NK-92 treated with Interleukin-12 subunit alpha and Interleukin-12 subunit beta, amount 100 ng/mL, for 24 hours (cell line): Measurements from ENCODE around the gene KRTAP5-4.
"Not testable (repeated sequence)": the region's sequence is repeated elsewhere in the genome, so short reads cannot be mapped to it uniquely, and the experiment has no call there.

ENCODE experiments used
- DNase-seq: peaks from one replicate; lab custom pipeline; 2025; lab: John Stamatoyannopoulos, UW

The KRTAP5-4 gene

DNA sequence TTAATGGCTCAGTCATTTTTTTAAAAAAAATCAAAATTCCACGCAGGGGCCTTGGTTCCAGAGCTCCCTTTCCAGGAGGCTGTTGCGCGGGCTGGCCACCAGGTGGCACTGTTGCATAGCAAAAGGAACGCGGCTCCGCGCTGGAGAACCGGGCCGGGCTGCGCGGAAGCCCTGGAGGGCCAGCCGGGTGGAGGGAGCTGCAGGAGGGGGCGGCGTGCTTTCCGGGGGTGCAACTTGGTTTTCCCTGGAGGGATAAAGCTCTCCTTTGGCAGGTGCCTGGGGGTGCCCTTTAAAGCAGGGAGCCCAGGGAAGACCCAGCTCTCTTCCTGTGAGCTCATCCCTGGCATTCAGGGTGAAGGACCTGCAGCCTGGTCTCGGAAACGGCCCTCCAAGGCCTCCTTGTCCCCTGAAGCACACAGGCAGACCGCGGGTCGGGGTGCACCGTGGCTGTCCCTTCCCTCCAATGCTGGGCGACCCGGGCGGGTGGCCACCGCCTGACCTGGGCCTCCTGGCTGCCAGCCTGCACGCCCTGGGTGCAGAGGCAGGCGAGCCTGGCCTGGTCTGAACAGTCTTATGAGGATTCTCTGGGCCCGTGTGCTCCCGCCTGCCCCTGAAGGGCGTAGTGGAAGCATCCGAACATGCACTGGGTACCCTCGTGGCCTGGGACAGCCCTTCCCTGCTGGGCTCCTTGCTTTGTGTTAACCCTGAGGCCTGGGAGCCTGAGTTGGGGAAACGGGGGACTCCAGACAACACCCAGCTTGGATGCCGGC is 31.0 kb upstream of the KRTAP5-4 start:
- peak; percentile 36 for DNase-seq

GRCh38 chr11:1652442-1652770 is 30.5 kb upstream of the KRTAP5-4 start:
- DNase-seq = no peak

GRCh38 chr11:1652026-1652425 is 30.1 kb upstream of the KRTAP5-4 start:
- DNase-seq = no peak

DNA sequence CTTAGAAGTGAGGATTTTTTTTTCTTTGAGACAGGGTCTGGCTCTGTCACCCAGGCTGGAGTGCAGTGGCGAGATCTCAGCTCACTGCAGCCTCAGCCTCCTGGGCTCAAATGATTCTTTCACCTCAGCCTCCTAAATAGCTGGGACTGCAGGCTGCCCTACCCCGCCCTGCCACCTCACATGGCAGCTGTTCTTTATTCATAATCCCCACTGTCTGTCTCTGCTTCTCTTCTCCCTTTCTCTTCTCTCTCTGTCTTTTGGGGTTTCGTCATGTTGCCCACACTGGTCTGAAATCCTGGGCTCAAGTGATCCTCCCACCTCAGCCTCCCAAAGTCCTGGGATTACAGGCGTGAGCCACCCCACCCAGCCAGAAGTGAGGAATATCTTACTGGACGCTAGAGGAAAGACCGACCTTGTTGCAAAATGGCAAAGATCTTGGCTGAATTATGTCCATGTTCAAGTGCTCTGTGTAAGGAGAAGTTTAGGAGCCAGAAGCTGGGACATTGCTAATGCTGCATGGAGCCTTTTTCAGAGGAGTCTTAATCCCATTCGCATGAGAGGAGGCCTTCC is 29.6 kb upstream of the KRTAP5-4 start:
- no peak for DNase-seq

GRCh38 chr11:1650918-1651262 is 29.0 kb upstream of the KRTAP5-4 start:
- no peak for DNase-seq

GRCh38 chr11:1650034-1650917 is 28.3 kb upstream of the KRTAP5-4 start:
- DNase-seq = no peak

DNA sequence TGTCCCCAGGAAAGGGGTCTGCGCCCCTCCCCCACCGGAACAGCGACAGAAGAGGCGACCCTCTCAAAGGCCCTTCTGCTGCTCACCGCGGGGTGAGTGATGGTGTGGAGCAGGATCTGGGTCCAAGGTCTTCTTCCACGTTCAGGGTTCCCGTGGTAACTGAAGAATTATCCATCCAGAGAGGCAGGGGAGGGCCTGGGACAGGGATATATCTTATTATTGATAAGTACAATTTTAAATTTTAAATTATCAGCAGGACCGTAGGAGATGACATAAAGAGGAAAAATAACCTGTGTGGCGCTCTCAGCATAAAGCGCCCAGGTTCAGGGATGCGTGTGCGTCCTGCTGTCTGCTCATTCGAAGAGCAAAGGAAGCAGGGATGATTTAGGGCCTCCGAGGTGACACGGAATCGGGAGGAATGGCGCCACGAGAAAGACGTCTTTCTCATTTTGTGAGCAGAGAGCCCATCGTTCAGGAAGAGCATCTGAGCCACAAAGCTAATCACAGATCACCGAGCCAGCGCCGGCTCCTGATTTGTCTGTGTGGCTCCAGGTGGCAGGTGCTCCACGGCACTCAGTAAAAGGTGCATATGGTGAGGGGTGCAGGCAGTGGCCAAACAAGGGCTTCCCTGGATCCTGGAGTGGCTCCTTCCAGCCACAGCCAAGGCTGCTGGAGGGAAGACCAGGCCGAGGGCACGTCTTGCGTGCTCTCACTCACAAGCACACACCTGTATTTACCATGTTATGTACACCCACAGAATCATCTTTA is 26.9 kb upstream of the KRTAP5-4 start:
- DNase-seq = no peak

DNA sequence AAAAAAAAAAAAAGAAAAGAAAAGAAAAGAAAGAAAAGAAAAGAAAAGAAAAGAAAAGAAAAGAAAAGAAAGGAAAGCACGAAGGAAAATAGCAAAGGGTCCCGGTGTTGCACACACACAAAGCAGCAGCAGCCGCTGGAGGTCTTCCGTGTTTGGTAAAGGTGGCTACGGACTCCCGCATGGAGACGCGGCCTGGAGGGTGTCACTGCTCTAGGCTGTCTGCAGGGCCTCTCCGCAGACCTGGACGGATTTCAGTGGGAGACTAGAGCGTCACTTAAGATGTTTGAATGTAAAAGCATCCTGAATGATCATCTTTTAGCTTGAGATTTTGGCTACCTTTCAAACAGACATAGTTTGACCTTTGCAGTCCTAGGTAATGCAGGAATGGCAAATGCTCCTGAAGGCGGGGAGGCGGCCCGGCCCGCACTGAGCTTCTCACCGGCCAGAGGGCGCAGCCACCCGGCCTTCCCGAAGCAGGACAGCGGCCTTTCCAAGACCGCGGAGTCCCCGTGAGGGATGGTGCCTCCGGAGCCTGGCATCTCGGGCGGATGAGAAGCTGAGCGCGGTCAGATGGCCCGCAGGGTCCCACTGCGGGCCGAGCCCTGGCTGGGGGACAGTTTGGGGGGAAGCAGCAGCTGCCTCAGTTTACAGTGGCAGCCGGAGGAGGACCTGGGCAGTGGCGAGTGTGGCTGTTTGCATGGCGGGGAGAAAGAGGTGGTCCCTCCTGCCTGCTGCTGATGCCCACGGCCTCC is 26.1 kb upstream of the KRTAP5-4 start:
- DNase-seq = no peak

- DNase-seq = not testable (repeated sequence)
These were observed 24.6 kb upstream of the KRTAP5-4 start for GRCh38 chr11:1646540-1646939.

- no peak for DNase-seq
These were observed 23.5 kb upstream of the KRTAP5-4 start for GRCh38 chr11:1645357-1645821.

DNA sequence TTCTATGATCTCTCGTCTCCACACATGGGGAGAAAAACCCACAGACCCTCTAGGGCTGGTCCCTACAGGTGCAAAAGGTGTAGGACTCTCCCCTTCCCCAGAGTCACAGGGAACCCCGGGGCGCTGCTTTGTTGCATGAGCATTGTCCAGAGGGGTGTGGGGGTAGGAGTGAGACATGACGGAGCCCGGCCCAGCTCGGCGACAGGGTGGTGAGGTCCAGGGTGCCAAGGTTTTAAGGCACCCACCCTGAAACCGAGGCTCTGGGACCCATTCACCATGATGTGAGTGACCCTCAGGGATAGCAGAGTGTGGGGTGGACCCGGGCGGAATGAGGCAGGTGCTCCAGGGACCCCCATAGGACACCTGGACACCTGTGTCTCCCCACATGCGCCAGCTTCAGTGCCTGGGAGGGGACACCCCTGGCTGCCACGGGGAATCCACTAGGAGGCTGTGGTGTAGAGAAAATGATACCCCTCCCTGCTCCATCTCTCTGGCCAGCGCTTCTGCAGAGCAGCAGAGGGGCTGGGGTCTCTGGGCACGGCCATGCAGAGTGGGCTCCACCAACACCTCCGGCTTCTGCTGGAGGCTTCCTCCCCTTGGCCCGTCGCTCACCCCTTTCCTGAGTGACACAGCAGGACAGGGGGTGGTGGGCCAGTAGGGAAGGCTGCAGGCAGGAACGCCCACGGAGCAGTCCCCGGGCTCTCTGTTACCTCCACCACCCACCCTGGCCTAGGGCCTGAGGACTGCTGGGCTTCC is 22.8 kb upstream of the KRTAP5-4 start:
- DNase-seq = no peak

GRCh38 chr11:1643146-1643690 is 21.3 kb upstream of the KRTAP5-4 start:
- DNase-seq = no peak

GRCh38 chr11:1642288-1643145 is 20.6 kb upstream of the KRTAP5-4 start:
- no peak for DNase-seq

DNA sequence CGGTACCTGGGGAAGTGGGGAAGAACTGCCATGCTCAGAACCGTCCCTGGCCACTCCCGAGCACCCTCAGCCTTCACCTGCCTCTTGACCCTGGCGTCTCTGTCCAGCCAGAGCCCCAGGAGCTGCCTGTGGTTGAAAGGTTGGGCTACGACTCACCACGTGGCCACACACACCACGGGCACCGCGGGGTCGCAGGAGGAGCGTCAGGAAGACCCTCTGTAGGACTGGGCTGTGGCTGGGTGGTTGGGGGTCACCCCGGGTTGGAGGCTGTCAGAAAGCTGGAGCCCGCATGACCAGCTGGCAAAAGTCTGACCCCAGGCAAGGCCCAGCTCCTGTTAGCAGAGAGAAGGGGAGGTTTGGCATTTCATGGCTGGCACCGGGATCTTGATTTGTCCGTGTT is 19.2 kb upstream of the KRTAP5-4 start:
- DNase-seq = no peak

- DNase-seq = no peak
These were observed 18.4 kb upstream of the KRTAP5-4 start for GRCh38 chr11:1640076-1640946.

- no peak for DNase-seq
These were observed 17.7 kb upstream of the KRTAP5-4 start for GRCh38 chr11:1639666-1640065.

GRCh38 chr11:1639102-1639620 is 17.2 kb upstream of the KRTAP5-4 start:
- no peak for DNase-seq

GRCh38 chr11:1638344-1638743 is 16.4 kb upstream of the KRTAP5-4 start:
- DNase-seq = no peak
